Liver (tissue), 3 donors: ENCODE results near the gene ZNF454.

Experiments used
- ATF3 ChIP-seq: IDR thresholded peaks from 2 replicates; pipeline ENCODE4 v1.6.1; 2016; ENCODE audit warnings: antibody characterized with exemption
- EGR1 ChIP-seq, 2 donors: IDR thresholded peaks; 2 replicates each; pipeline ENCODE4 v1.6.1; 2016 to 2018; ENCODE audit warnings: antibody characterized with exemption in 2 of 2, low read depth in 2 of 2
- FOXA1 ChIP-seq: IDR thresholded peaks from 2 replicates; pipeline ENCODE4 v1.6.1; 2016; ENCODE audit warnings: antibody characterized with exemption
- GABPA ChIP-seq, 2 donors: IDR thresholded peaks in 1 of 2; conservative IDR thresholded peaks in 1 of 2; 2 replicates each; pipeline ENCODE4 v1.6.1; 2016; ENCODE audit warnings: antibody characterized with exemption in 2 of 2, mild to moderate bottlenecking in 1 of 2, moderate library complexity in 1 of 2
- JUND ChIP-seq, 2 donors: IDR thresholded peaks; 2 replicates each; pipeline ENCODE4 v1.6.1; 2016; ENCODE audit warnings: antibody characterized with exemption in 2 of 2
- MAX ChIP-seq: IDR thresholded peaks from 2 replicates; pipeline ENCODE4 v1.6.1; 2016; ENCODE audit warnings: antibody characterized with exemption
- NR2F2 ChIP-seq: IDR thresholded peaks from 2 replicates; pipeline ENCODE4 v1.6.1; 2016; ENCODE audit warnings: antibody characterized with exemption
- RAD21 ChIP-seq, 2 donors: IDR thresholded peaks; 2 replicates each; pipeline ENCODE4 v1.6.1; 2016; ENCODE audit warnings: antibody characterized with exemption in 2 of 2, mild to moderate bottlenecking in 2 of 2
- REST ChIP-seq: IDR thresholded peaks from 2 replicates; pipeline ENCODE4 v1.6.1; 2016; ENCODE audit warnings: antibody characterized with exemption, mild to moderate bottlenecking
- SP1 ChIP-seq: IDR thresholded peaks from 2 replicates; pipeline ENCODE4 v1.6.1; 2018; ENCODE audit warnings: antibody characterized with exemption, mild to moderate bottlenecking
- TAF1 ChIP-seq: conservative IDR thresholded peaks from 2 replicates; pipeline ENCODE4 v1.6.1; 2016; ENCODE audit warnings: antibody characterized with exemption, mild to moderate bottlenecking
- YY1 ChIP-seq: IDR thresholded peaks from 2 replicates; pipeline ENCODE4 v1.6.1; 2016; ENCODE audit warnings: antibody characterized with exemption, mild to moderate bottlenecking
- TF ChIP-seq, protein P1 (sequence below): fragments of 150-350 bp; IDR thresholded peaks from 2 replicates; pipeline ENCODE4 v1.5.1; 2017; ENCODE audit warnings: improper control_type of control experiment, low read depth, low read length; ENCODE audit not compliant: missing input control
- TF ChIP-seq, protein P2 (sequence below): IDR thresholded peaks from 2 replicates; pipeline ENCODE4 v1.6.1; 2016; ENCODE audit warnings: antibody characterized with exemption
- donor health status: healthy.
- donor health status: healthy.

DNA sequence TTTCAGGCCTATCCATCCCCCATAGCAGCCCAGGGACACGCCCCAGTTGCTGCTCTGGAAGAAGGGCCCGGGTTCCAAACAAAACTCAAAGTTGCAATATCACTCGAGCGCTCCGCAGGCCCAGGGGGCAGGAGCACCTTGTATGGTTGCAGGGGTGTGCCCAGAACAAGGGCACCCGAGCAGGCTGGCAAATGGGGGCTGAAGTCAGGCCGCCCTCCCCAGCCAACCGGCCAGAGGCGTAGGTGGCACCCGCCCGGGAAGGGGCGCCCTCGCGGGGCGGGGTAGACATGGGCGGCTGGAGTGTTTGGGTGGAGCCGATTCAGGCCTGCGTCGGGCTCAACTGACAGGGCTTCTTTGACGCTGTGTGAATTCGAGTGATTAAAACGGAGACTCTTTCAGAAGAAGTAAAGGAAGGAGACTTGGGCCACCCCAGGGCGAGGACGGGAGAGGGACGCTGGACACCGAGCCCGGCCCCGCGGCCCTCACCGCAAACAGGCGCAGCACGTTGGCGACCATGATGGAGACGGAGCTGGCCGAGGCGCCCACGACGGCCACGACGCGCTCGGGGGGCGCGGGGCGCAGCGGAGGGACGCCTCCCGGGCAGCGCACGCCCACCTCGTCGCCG, 53.1 kb downstream of the ZNF454 start:
- TF ChIP-seq SP1, result no peak
- TF ChIP-seq, protein P1, sequence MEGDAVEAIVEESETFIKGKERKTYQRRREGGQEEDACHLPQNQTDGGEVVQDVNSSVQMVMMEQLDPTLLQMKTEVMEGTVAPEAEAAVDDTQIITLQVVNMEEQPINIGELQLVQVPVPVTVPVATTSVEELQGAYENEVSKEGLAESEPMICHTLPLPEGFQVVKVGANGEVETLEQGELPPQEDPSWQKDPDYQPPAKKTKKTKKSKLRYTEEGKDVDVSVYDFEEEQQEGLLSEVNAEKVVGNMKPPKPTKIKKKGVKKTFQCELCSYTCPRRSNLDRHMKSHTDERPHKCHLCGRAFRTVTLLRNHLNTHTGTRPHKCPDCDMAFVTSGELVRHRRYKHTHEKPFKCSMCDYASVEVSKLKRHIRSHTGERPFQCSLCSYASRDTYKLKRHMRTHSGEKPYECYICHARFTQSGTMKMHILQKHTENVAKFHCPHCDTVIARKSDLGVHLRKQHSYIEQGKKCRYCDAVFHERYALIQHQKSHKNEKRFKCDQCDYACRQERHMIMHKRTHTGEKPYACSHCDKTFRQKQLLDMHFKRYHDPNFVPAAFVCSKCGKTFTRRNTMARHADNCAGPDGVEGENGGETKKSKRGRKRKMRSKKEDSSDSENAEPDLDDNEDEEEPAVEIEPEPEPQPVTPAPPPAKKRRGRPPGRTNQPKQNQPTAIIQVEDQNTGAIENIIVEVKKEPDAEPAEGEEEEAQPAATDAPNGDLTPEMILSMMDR, result no peak
- TF ChIP-seq, protein P2, sequence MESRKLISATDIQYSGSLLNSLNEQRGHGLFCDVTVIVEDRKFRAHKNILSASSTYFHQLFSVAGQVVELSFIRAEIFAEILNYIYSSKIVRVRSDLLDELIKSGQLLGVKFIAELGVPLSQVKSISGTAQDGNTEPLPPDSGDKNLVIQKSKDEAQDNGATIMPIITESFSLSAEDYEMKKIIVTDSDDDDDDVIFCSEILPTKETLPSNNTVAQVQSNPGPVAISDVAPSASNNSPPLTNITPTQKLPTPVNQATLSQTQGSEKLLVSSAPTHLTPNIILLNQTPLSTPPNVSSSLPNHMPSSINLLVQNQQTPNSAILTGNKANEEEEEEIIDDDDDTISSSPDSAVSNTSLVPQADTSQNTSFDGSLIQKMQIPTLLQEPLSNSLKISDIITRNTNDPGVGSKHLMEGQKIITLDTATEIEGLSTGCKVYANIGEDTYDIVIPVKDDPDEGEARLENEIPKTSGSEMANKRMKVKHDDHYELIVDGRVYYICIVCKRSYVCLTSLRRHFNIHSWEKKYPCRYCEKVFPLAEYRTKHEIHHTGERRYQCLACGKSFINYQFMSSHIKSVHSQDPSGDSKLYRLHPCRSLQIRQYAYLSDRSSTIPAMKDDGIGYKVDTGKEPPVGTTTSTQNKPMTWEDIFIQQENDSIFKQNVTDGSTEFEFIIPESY, result no peak
- no peak for TF ChIP-seq TAF1
- TF ChIP-seq REST, result no peak
- TF ChIP-seq FOXA1, result no peak
- no peak for TF ChIP-seq GABPA (IDR thresholded peaks at IDR 0.05 in 1 of 2, conservative IDR thresholded peaks at IDR 0.05 in 1 of 2)
- no peak for TF ChIP-seq MAX
- no peak for TF ChIP-seq RAD21 (IDR thresholded peaks at IDR 0.05)
- TF ChIP-seq EGR1 (IDR thresholded peaks at IDR 0.05; ENCODE audit: low read depth in 2 of 2), result no peak
- no peak for TF ChIP-seq ATF3
- no peak for TF ChIP-seq JUND (IDR thresholded peaks at IDR 0.05)
- TF ChIP-seq YY1, result no peak
- no peak for TF ChIP-seq NR2F2
